Measurements from ENCODE around the gene LRRTM4. TPM values are rescaled to one million over a fixed set of nuclear protein-coding genes. Genes with fewer than 3 reads are reported as not detected.

Gene LRRTM4
- total RNA-seq, 1 donor from 2014 or later: 18.6 TPM

GRCh38 chr2:76759634-76760366 lies 762.4 kb downstream of the LRRTM4 start:
- Mint-ChIP-seq H3K36me3 (ENCODE audit: unreplicated experiment) (no peaks in the 10 kb centered on the region), H3K27ac (ENCODE audit: unreplicated experiment) (no peak overlapping the region), H3K27me3 (ENCODE audit: unreplicated experiment) (no peaks in the 10 kb centered on the region), H3K4me3 (ENCODE audit: unreplicated experiment) (no peak overlapping the region), H3K9me3 (ENCODE audit: unreplicated experiment) (no peaks in the 10 kb centered on the region), H3K4me1 (ENCODE audit: low read depth, unreplicated experiment) (peaks cover 26% of the 10 kb centered on the region)
- no peak for TF ChIP-seq CTCF (IDR thresholded peaks at IDR 0.05; ENCODE audit: partially characterized antibody, unreplicated experiment)
- no peak for DNase-seq

GRCh38 chr2:76752506-76752905 lies 769.7 kb downstream of the LRRTM4 start:
- Mint-ChIP-seq H3K4me3 (ENCODE audit: unreplicated experiment) (no peak overlapping the region), H3K36me3 (ENCODE audit: unreplicated experiment) (no peaks in the 10 kb centered on the region), H3K27ac (ENCODE audit: unreplicated experiment) (no peak overlapping the region), H3K27me3 (ENCODE audit: unreplicated experiment) (no peaks in the 10 kb centered on the region), H3K4me1 (ENCODE audit: low read depth, unreplicated experiment) (peaks cover 33% of the 10 kb centered on the region), H3K9me3 (ENCODE audit: unreplicated experiment) (no peaks in the 10 kb centered on the region)
- no peak for TF ChIP-seq CTCF (IDR thresholded peaks at IDR 0.05; ENCODE audit: partially characterized antibody, unreplicated experiment)
- no peak for DNase-seq

GRCh38 chr2:76749858-76750257 lies 772.3 kb downstream of the LRRTM4 start:
- no peak for DNase-seq
- no peak overlapping the region for H3K27ac Mint-ChIP-seq (ENCODE audit: unreplicated experiment)
- H3K36me3 Mint-ChIP-seq (ENCODE audit: unreplicated experiment): no peaks in the 10 kb centered on the region
- H3K4me3 Mint-ChIP-seq (ENCODE audit: unreplicated experiment): no peak overlapping the region
- no peaks in the 10 kb centered on the region for H3K27me3 Mint-ChIP-seq (ENCODE audit: unreplicated experiment)
- H3K4me1 Mint-ChIP-seq (ENCODE audit: low read depth, unreplicated experiment): peaks cover 13% of the 10 kb centered on the region
- no peaks in the 10 kb centered on the region for H3K9me3 Mint-ChIP-seq (ENCODE audit: unreplicated experiment)
- TF ChIP-seq CTCF (IDR thresholded peaks at IDR 0.05; ENCODE audit: partially characterized antibody, unreplicated experiment): no peak

- Mint-ChIP-seq H3K4me1 (ENCODE audit: low read depth, unreplicated experiment) (peaks cover 8% of the 10 kb centered on the region), H3K9me3 (ENCODE audit: unreplicated experiment) (no peaks in the 10 kb centered on the region), H3K27me3 (ENCODE audit: unreplicated experiment) (no peaks in the 10 kb centered on the region), H3K4me3 (ENCODE audit: unreplicated experiment) (no peak overlapping the region), H3K27ac (ENCODE audit: unreplicated experiment) (no peak overlapping the region), H3K36me3 (ENCODE audit: unreplicated experiment) (no peaks in the 10 kb centered on the region)
- DNase-seq: no peak
- TF ChIP-seq CTCF (IDR thresholded peaks at IDR 0.05; ENCODE audit: partially characterized antibody, unreplicated experiment): no peak
These were observed 773.4 kb downstream of the LRRTM4 start for GRCh38 chr2:76748581-76749296.

GRCh38 chr2:76745605-76746004 lies 776.6 kb downstream of the LRRTM4 start:
- Mint-ChIP-seq H3K27me3 (ENCODE audit: unreplicated experiment) (no peaks in the 10 kb centered on the region), H3K9me3 (ENCODE audit: unreplicated experiment) (no peaks in the 10 kb centered on the region), H3K4me1 (ENCODE audit: low read depth, unreplicated experiment) (no peaks in the 10 kb centered on the region), H3K36me3 (ENCODE audit: unreplicated experiment) (no peaks in the 10 kb centered on the region), H3K4me3 (ENCODE audit: unreplicated experiment) (no peak overlapping the region), H3K27ac (ENCODE audit: unreplicated experiment) (no peak overlapping the region)
- no peak for DNase-seq
- no peak for TF ChIP-seq CTCF (IDR thresholded peaks at IDR 0.05; ENCODE audit: partially characterized antibody, unreplicated experiment)

Measured in glutamatergic neuron (in vitro differentiated cells).